ENCODE data around the gene SLC25A39. TPM values are rescaled to one million over a fixed set of nuclear protein-coding genes. Genes with fewer than 3 reads are reported as not detected.
A peak's percentile ranks its signal among the peaks of the same experiment; 100 is the strongest.

SLC25A39 gene
- total and polyA plus RNA-seq, 9 of the 15 experiments (the other 6 are each of a cell fraction or from before 2014, with no cell fraction given): 4.8 to 267 (median 140) TPM

- peaks cover 9% of the 10 kb centered on the region for H4K20me1 ChIP-seq (replicated peaks; ENCODE audit: control insufficient read depth, insufficient read depth, low read length)
- no peaks in the 10 kb centered on the region for H3K9me1 ChIP-seq (ENCODE audit: control insufficient read depth, insufficient read depth, low read length)
- intact Hi-C loops (cut with micrococcal nuclease): no loop called here
- H3K79me2 ChIP-seq (ENCODE audit: control insufficient read depth, insufficient read depth, low read length): no peaks in the 10 kb centered on the region
- H3K4me2 ChIP-seq (ENCODE audit: insufficient read depth, low read length): no peak overlapping the region
- FAIRE-seq (no peak), DNase-seq (ENCODE audit: extremely low read depth in 1 of 4, low spot score in 3 of 4) (peak in 3 of 4 experiments; percentile 38 to 65 (median 58)), ATAC-seq (no peak)
- no peaks in the 10 kb centered on the region for H3K9me3 ChIP-seq (replicated peaks; ENCODE audit: control insufficient read depth, insufficient read depth, low read depth, low read length)
- no peak overlapping the region for H3K4me3 ChIP-seq
- H3K27ac ChIP-seq (ENCODE audit: extremely low read depth, low read depth, low read length): no peak overlapping the region
- ChIA-PET CTCF (ENCODE audit: low intra/inter-chr PET ratio) (no interaction called here), POLR2A (interaction anchor here (0.6 to 2.4 kb wide), 3 partner anchors 9 to 147 kb away, joined by 3 to 15 read pairs (median 4); no protein-coding TSS in a partner anchor)
- H3K4me1 ChIP-seq (replicated peaks in 1 of 2; ENCODE audit: control insufficient read depth in 2 of 2, insufficient read depth in 2 of 2, low read length in 2 of 2): peaks cover 0 to 35% of the 10 kb centered on the region in 2 experiments; a peak in 3 of 5 replicates
- TF ChIP-seq VEZF1 (CRISPR knock-in tag; IDR thresholded peaks at IDR 0.05): peak; percentile 57
- peak; percentile 90 for TF ChIP-seq TFAP4 (CRISPR knock-in tag; IDR thresholded peaks at IDR 0.05; ENCODE audit: borderline replicate concordance)
- no peak for TF ChIP-seq NKRF (IDR thresholded peaks at IDR 0.05; ENCODE audit: borderline replicate concordance)
- no peak for TF ChIP-seq NFXL1 (CRISPR knock-in tag; IDR thresholded peaks at IDR 0.05)
- no peak for TF ChIP-seq IRF9 (tag; IDR thresholded peaks at IDR 0.05)
- 0 out of 2 replicates have a peak, but pooled peaks have one; percentile 9 for TF ChIP-seq ZNF143 (CRISPR knock-in tag; IDR thresholded peaks at IDR 0.05)
- peak; percentile 92 for TF ChIP-seq RFX1 (IDR thresholded peaks at IDR 0.05)
- TF ChIP-seq MTA2 (IDR thresholded peaks at IDR 0.05; ENCODE audit: low read depth): no peak
- no peak for TF ChIP-seq DMBX1 (CRISPR knock-in tag; IDR thresholded peaks at IDR 0.05; ENCODE audit: borderline replicate concordance)
- 20% methylated on average over 3 of the region's 5 CpGs for WGBS (ENCODE audit: insufficient coverage, low coverage, missing lambda C conversion rate)
- H3K27me3 ChIP-seq (ENCODE audit: control insufficient read depth in 2 of 2, insufficient read depth in 2 of 2, low read length in 2 of 2): no peaks in the 10 kb centered on the region
- in situ Hi-C loops (cut with MboI): no loop called here
- BruUV-seq (replicated peaks): no TSS peak
- no peaks in the 10 kb centered on the region for H3K36me3 ChIP-seq (ENCODE audit: control insufficient read depth, insufficient read depth, low read length)
- no peak overlapping the region; a peak in 1 of 4 replicates for H3K9ac ChIP-seq (ENCODE audit: insufficient read depth in 1 of 2, low read depth in 2 of 2, low read length in 2 of 2)
- H2AFZ ChIP-seq (ENCODE audit: low read depth, low read length): no peak overlapping the region
These were observed 36.2 kb upstream of the SLC25A39 start for GRCh38 chr17:44360826-44361225.
